Stimulated activated CD4-positive, alpha-beta T cell treated with anti-CD3 and anti-CD28 coated beads, Interleukin-12 subunit alpha, Interleukin-12 subunit beta, amount 100 ng/mL, for 48 hours (primary cell): ENCODE measurements around the gene CHAF1A.

Source experiments
- DNase-seq, 3 donors: peaks; one replicate each; pipeline ENCODE4 v3.0.0-alpha.2; 2020; ENCODE audit warnings: low read depth in 2 of 3, low spot score in 1 of 3

The CHAF1A gene

DNA sequence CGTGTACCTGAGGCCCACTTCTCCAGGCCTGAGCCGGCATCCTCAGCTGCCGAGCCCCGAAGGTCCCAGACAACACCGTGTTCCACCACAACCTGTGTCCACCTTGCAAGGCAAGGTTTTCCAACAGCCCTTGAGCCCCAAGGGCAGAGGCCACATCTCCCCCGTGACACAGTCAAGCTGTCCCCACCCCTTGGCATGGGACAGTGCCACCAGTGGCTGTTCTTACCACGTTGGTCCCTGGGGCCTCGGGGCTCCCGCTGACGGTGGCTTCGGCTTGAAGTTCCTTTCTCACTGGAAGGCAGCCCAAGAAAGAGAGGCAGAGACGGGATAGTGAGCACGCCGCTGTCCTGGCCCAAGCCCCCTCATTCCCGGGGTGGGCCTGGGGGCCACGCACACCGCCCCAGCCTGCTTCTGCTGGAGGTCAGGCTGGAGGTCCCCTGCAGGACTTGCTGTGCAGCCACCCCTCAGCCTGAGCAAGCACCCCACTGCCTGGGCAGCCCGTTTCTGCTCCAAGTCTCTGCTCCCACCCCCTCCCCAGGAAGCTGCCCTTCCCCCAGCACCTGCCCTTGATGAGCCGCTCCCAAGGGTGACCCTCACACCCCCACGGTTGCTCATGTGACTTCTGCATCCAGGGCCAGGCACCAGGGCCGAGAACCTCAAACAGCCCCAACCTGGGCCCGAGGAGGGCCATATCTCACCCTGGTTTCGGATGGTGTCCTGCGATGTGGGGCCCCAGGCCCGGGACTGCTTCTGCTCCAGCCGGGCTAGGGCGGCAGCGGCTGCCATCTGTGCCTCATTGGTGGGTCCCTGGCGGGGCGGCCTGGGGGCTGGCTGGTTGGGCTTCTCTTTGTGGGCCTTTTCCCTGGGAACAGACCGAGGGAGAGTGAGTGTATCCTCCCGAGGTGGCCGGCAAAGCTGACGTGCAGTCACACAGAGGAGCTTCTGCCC, 51.1 kb downstream of the CHAF1A start:
- DNase-seq = no peak

GRCh38 chr19:4454747-4455718, 52.6 kb downstream of the CHAF1A start:
- no peak for DNase-seq

DNA sequence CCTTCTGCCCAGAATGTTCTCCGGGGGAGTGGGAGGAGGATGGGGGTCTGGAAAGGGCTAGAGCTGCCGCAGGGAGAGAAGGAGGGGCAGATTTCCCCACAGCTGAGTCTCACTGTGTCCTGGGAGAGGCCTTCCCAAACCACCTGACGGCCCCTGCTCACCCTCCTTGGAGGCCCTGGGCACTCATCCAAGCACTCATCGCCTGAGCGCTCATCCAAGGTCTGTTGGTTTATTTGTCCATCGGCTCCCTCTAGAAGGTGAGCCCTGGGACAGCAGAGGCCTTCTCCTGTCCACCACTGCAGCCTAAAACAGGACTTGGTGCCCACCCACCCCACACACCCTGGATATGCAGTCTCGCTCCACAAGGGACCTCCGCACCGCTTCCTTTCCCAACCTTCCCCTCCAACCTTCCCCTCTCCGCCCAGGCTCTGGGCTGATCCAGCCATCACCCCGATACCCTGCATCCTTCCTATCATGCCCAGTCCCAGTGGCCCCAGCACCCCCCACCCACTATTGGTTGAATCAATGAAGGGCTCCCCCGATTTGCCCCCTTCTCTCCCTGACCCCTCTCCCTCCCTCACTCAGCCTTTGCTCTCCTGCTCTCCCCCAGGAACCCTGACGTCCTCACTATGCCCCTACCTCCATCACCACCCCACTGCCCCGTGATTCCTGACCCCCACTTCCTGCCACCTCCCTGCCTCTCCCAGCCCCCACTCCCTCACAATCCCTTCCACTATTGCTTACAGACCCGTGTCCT, 53.5 kb downstream of the CHAF1A start:
- DNase-seq = no peak

- DNase-seq = no peak
Measured at GRCh38 chr19:4456476-4456842, 54.0 kb downstream of the CHAF1A start.

DNA sequence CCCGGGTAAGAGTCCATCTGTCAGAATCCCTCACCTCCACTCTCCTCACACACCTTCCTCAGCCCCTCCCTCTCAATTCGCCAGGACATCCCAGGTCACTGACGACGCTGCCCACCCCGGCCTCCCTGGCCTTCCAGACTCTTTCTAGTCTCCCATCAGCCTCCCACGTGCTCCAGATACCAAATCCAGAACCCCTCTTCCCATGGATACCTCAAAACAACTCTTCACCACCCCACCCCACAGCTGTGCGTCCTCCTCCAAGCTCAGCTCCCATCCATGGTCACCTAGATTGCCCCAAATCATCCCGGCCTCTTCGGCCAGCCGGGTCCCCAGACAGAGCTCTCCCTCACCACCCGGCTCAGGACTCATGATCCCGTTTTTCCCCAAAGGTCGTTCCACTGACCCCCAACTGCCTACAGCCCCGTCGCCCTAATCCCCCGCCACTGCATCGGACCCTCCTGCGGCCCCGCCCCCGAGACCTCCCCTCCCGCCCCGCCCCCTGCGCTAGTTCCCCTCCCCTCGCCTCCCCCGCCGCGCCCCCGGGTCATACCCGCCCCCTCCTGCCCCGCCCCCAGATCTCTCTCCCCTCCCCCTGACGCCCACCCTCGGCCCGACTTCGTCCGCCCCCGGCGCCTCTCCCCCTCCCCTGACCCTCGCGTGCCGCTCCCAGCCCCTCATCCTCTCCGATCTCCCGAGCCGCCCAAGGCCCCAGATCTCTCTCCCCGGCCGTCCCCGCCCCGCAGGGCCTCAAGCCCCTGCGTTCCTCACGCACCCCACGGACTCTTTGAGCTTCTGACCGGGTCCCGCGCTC, 54.6 kb downstream of the CHAF1A start:
- DNase-seq = peak in 2 of 3 donors; percentile 19 to 34

DNA sequence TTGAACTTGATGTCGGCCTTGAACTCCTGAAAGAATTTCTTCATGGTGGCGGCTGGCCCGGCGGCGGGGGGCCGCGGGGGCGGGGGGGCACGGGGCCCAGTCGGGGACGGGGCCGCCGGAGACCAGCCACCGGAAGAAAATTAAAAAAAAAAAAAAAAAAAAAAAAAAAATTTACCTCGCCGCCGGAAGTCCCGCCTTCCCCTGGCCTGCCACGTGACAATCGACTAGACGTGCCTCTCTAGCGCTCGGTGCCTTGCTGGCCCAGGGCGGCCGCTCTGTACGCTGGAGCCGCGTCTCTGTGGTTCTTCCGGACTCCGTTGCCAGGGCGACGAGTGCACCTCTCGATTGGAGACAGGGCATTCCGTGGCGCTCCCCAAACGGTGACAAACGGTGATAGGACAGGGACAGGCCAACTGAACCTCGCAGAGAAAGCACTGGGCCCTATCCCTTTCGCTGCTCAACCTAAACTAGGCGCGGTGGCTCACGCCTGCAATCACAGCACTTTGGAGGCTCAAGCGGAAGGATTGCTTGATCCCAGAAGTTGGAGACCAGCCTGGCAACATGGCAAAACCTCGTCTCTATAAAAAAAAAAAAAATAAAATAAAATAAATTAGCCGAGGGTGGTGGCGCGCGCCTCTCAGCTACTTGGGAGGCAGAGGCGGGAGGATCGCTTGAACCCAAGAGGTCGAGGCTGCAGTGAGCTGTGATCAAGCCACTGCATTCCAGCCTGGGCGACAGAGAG, 55.4 kb downstream of the CHAF1A start, which contains the start of gene UBXN6:
UBXN6 (minus strand) TSS at position 141 of the 742 bp plus-strand sequence; CDS start at position 44, 97 bp downstream.
- peak; percentile 96 to 97 (median 97) for DNase-seq

DNA sequence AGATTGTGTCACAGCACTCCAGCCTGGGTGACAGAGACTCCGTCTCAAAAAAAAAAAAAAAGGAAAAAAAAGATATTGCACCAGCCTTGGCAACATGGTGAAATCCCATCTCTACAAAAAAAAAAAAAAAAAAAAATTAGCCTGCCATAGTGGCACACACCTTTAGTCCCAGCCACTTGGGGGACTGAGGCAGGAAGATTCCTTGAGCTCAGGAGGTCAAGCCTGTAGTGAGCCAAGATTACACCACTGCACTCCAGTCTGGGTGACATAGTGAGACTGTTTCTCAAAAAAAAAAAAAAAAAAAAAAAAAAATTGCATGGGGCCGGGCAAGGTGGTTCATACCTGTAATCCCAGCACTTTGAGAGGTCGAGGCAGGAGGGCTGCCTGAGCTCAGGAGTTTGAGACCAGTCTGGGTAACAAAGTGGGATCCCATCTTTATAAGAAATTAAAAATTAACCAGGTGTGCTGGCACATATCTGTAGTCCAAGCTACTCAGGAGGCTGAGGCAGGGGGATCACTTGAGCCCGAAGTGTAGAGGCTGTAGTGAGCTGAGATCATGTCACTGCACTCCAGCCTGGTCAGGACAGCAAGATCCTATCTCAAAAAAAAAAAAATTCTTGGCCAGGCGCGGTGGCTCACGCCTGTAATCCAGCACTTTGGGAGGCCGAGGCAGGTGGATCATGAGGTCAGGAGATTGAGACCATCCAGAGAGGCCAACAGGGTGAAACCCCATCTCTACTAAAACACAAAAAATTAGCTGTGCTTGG, 62.6 kb downstream of the CHAF1A start:
- DNase-seq = no peak

DNA sequence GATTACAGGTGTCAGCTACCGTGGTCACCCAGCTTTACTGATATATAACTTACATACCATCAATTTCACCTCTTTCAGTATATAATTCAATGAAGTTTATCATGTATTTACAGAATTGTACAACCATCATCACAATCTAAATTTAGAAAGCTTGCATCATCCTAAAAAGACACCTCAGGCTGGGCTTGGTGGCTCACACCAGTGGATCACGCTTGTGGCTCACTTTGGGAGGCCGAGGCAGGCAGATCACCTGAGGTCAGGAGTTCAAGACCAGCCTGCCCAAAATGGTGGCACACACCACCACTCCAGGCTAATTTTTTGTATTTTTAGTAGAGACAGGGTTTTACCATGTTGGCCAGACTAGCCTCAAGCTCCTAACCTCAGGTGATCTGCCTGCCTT, 65.4 kb downstream of the CHAF1A start:
- DNase-seq = no peak

GRCh38 chr19:4471403-4472173, 69.1 kb downstream of the CHAF1A start:
- peak; percentile 94 to 97 (median 96) for DNase-seq

DNA sequence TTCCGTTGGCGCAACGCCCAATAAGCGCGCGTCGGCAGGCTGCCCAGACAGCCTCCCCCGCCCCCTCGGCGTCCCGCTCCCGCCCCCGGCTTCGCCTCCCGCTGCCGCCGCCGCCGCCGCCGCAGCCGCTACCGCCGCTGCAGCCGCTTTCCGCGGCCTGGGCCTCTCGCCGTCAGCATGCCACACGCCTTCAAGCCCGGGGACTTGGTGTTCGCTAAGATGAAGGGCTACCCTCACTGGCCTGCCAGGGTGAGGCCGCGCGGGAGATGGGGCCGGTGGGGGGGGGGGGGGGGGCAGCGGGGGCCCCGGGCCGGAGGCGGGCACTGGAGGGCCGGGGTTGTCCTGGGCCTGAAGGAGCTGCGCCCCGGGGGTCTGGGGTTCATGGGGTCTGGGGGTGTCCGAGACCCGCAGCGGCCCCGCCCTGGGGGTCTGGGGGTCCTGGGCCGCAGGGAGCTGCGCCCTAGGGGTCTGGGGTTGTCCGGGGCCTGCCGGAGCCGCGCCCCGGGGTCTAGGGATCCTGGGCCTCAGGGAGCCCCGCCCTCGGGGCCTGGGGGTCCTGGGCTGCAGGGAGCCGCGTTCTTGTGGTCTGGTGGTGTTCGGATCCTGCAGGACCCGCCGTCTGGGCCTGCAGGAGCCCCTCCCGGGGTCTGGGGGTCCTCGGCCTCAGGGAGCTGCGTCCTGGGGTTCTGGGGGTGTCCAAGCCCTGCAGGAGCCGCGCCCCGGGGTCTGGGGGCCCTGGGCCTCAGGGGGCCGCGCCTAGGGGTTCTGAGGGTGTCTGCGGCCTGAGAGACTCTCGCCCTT, 69.9 kb downstream of the CHAF1A start, which contains the start of gene HDGFL2:
HDGFL2 (plus strand) TSS at position 124 of the 801 bp plus-strand sequence; CDS start at position 178, 54 bp downstream.
- no peak for DNase-seq

DNA sequence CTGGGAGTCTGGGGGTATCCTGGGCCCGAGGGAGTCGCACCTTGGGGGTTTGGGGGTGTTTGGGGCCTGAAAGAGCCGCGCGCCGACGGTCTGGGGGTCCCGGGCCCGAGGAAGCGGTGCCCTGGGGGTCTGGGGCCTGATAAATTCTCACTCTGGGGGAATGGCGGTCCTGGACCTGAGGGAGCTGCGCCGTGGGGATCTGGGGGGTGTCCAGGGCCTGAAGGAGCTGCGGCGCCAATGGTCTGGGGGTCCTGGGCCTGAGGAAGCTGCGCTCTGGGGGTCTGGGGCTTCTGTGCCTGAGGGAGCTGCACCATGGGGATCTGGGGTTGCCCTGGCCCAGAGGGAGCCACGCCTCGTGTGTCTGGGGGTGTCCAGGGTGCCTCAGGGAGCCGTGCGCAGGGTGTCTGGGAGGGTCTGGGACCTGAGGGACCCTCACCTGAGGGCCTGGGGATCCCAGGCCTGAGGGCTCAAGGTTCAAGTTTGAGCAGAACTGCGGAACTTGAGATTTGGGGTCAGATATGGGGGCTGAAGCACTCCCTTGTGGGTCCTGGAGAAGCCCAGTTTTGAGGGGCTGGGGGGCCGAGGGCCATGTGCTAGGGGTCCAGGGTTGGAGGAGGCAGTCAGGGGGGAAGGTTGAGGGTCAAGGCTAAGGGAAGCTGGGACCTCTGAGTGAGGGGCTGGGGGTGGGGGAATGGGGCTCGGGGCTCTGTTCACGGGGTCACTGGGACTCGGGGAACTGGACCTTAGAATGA, 70.7 kb downstream of the CHAF1A start:
- no peak for DNase-seq

- DNase-seq = no peak
Measured at GRCh38 chr19:4473763-4474513, 71.5 kb downstream of the CHAF1A start.

DNA sequence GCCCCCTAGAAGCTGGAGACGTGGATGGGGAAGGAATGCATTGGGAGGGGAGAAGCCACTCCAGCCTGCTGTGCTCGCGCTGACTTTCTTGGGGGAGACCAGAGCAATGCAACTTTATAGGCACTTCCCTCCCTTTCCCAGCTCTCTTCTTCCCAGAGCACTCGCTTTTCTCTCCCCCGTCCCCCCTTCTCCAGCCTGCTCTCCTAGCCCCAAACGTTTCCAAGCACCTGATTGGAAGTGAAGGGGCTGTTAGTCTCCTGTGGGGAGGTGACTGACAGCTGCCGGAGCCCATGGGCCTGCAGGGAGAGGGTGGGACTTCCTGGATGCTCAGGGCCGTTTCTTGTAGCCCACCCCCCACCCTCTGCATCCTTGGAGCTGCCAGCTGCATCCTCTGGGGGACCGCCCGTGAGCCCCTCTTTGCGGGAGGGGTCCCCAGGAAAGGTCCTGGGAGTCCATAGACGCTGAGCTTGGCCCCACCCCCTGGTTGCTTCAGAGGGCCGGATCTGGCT, 72.1 kb downstream of the CHAF1A start:
- DNase-seq = peak in 1 of 3 donors; percentile 16

DNA sequence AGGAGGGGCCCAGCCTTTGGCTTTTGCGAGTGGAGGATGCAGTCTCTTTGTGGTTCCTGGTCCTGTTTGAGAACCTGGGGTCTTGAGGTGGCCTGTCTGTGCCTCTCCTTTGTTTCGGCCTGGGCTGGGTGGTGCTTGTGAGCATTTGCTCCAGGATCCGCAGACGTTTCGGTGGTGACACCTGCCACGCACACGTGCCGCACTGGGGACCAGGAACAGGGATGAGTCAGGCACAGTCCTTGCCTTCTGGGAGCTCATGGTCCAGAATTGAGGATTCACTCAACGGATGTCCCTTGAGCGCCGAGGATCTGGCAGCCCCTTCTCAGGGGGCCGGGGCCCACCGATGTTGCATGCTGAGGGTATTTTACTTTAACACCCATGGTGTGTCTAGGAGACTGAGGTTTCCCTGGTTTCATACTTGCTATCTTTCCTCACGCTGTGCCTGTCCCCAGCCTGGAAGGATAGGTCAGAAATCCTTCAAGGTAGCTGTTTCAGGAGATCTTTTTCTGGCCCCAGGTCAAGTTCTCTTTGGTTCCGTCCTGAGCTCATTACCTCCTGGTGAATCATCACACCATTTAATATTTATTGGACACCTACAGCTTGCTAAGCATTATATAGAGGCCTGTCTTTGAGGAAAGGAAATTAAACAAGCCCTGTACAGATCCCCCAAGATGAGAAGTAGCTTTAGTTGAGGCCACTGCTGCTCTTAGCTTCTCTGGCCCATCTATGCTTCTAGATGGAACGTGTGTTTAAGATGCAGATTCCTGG, 74.8 kb downstream of the CHAF1A start:
- no peak for DNase-seq
